Thyroid gland (tissue), 4 donors: ENCODE measurements around the gene SYTL2. TPM values are rescaled to one million over a fixed set of nuclear protein-coding genes. Genes with fewer than 3 reads are reported as not detected.
A peak's percentile ranks its signal among the peaks of the same experiment; 100 is the strongest.

Experiments
- DNase-seq, 2 donors: peaks; one replicate each; pipeline ENCODE4 v3.0.0-alpha.2; 2019
- H3K27ac ChIP-seq, 3 donors: fragments of 200-600 bp; sonication (generic); 1 replicate in 2 of 3; 2 replicates in 1 of 3; pipeline ENCODE4 v1.5.1; 2016 to 2019; ENCODE audit warnings: mild to moderate bottlenecking in 1 of 3, moderate library complexity in 1 of 3
- H3K27me3 ChIP-seq: fragments of 200-600 bp; sonication (generic); one replicate; pipeline ENCODE4 v1.5.1; 2019
- H3K36me3 ChIP-seq, 2 donors: fragments of 200-600 bp; sonication (generic); one replicate each; pipeline ENCODE4 v1.5.1; 2016 to 2019
- H3K4me1 ChIP-seq, 2 donors: fragments of 200-600 bp; sonication (generic); one replicate each; pipeline ENCODE4 v1.5.1; 2017 to 2019
- H3K4me3 ChIP-seq, 3 donors: fragments of 200-600 bp; sonication (generic); replicated peaks in 1 of 3; 1 replicate in 2 of 3; 2 replicates in 1 of 3; pipeline ENCODE4 v1.5.1; 2016; ENCODE audit warnings: mild to moderate bottlenecking in 1 of 3
- H3K9me3 ChIP-seq: fragments of 200-600 bp; sonication (generic); one replicate; pipeline ENCODE4 v1.5.1; 2017
- CTCF ChIP-seq, 6 experiments: fragments of 200-600 bp in 3 of 6; fragments of 450-650 bp in 3 of 6; sonication (generic) in 3 of 6; IDR thresholded peaks; one replicate each; pipeline ENCODE4 v1.5.1; 2016 to 2019; ENCODE audit warnings: antibody characterized with exemption in 6 of 6, mild to moderate bottlenecking in 2 of 6, inconsistent platforms in 1 of 6, moderate library complexity in 1 of 6
- POLR2A ChIP-seq, 2 donors: fragments of 450-650 bp; IDR thresholded peaks; one replicate each; pipeline ENCODE4 v1.6.1; 2017; ENCODE audit warnings: antibody characterized with exemption in 2 of 2, mild to moderate bottlenecking in 2 of 2, moderate library complexity in 1 of 2
- WGBS, 2 donors: methylation state at CpG; one replicate each; pipeline ENCODE4 v1.1.5; 2017; 5-methylcytosine and 5-hydroxymethylcytosine counted together
- intact Hi-C: fragments of 100-400 bp; cut with DNase I; formaldehyde crosslinking; loops from one replicate; pipeline ENCODE4 v1.15.1; 2023
- total RNA-seq, 4 donors: library from RNA; depleted of rRNA; stranded (reverse); fragments of >200 nt; gene quantifications; one replicate each; pipeline ENCODE4 v1.2.3, GENCODE V29; 2016

SYTL2 gene
- total RNA-seq, 4 donors from 2014 or later = 4.5 to 18.8 (median 9.0) TPM

GRCh38 chr11:85827748-85828639 is 17.1 kb upstream of the SYTL2 start:
- no peak for DNase-seq
- Histone ChIP-seq H3K36me3 (no peaks in the 10 kb centered on the region), H3K27me3 (no peaks in the 10 kb centered on the region), H3K27ac (no peak overlapping the region), H3K4me1 (peaks cover 0 to 6% of the 10 kb centered on the region in 2 donors), H3K9me3 (no peaks in the 10 kb centered on the region), H3K4me3 (no peak overlapping the region)
- intact Hi-C loops = no loop called here
- 34 to 41% methylated on average over 2 of the region's 2 CpGs for WGBS, 2 donors
- no peak for TF ChIP-seq POLR2A (IDR thresholded peaks at IDR 0.05)
- TF ChIP-seq CTCF (IDR thresholded peaks at IDR 0.05) = no peak

GRCh38 chr11:85826116-85826855 is 15.3 kb upstream of the SYTL2 start:
- Histone ChIP-seq H3K9me3 (no peaks in the 10 kb centered on the region), H3K4me3 (no peak overlapping the region), H3K36me3 (no peaks in the 10 kb centered on the region), H3K27me3 (no peaks in the 10 kb centered on the region), H3K27ac (no peak overlapping the region), H3K4me1 (peaks cover 0 to 6% of the 10 kb centered on the region in 2 donors)
- intact Hi-C loops = no loop called here
- peak in 1 of 2 donors; percentile 12 for DNase-seq
- WGBS, 2 donors = 62% methylated on average over 7 of the region's 7 CpGs
- TF ChIP-seq POLR2A (IDR thresholded peaks at IDR 0.05) = no peak
- no peak for TF ChIP-seq CTCF (IDR thresholded peaks at IDR 0.05)

- WGBS, 2 donors = 77 to 81% methylated on average over 3 of the region's 3 CpGs
- Histone ChIP-seq H3K4me3 (no peak overlapping the region), H3K27ac (no peak overlapping the region), H3K9me3 (no peaks in the 10 kb centered on the region), H3K36me3 (no peaks in the 10 kb centered on the region), H3K27me3 (no peaks in the 10 kb centered on the region), H3K4me1 (peaks cover 0 to 6% of the 10 kb centered on the region in 2 donors)
- TF ChIP-seq POLR2A (IDR thresholded peaks at IDR 0.05) = no peak
- no peak for DNase-seq
- intact Hi-C loops = no loop called here
These were observed 14.7 kb upstream of the SYTL2 start for GRCh38 chr11:85825616-85826015.

- DNase-seq = no peak
- Histone ChIP-seq H3K4me1 (peaks cover 0 to 6% of the 10 kb centered on the region in 2 donors), H3K27ac (no peak overlapping the region), H3K27me3 (no peaks in the 10 kb centered on the region), H3K36me3 (no peaks in the 10 kb centered on the region), H3K9me3 (no peaks in the 10 kb centered on the region), H3K4me3 (no peak overlapping the region)
- intact Hi-C loops = no loop called here
- WGBS, 2 donors = 83 to 91% methylated on average over 2 of the region's 2 CpGs
- TF ChIP-seq POLR2A (IDR thresholded peaks at IDR 0.05) (no peak), CTCF (IDR thresholded peaks at IDR 0.05) (no peak)
These were observed 12.9 kb upstream of the SYTL2 start for GRCh38 chr11:85823816-85824215.

GRCh38 chr11:85822814-85823213 is 11.9 kb upstream of the SYTL2 start:
- WGBS, 2 donors = 89 to 97% methylated on average over 3 of the region's 3 CpGs
- Histone ChIP-seq H3K27me3 (no peaks in the 10 kb centered on the region), H3K36me3 (no peaks in the 10 kb centered on the region), H3K4me1 (peaks cover 0 to 5% of the 10 kb centered on the region in 2 donors), H3K27ac (no peak overlapping the region), H3K4me3 (no peak overlapping the region), H3K9me3 (no peaks in the 10 kb centered on the region)
- intact Hi-C loops = no loop called here
- no peak for DNase-seq
- no peak for TF ChIP-seq CTCF (IDR thresholded peaks at IDR 0.05)
- TF ChIP-seq POLR2A (IDR thresholded peaks at IDR 0.05) = no peak
